HG03135 (cell line): ENCODE measurements around the gene LRCOL1.

Source experiments
- ATAC-seq: cut with Tn5 transposase; IDR thresholded peaks from one replicate; pipeline ENCODE4 v1.9.1; 2021; ENCODE audit warnings: mild to moderate bottlenecking, moderate library complexity; ENCODE audit not compliant: unreplicated experiment

Gene LRCOL1

GRCh38 chr12:132637811-132638210 lies 27.4 kb upstream of the LRCOL1 start:
- ATAC-seq: no peak

GRCh38 chr12:132635076-132635955 lies 24.9 kb upstream of the LRCOL1 start:
- no peak for ATAC-seq

- ATAC-seq: no peak
Measured at GRCh38 chr12:132634411-132634990, 24.1 kb upstream of the LRCOL1 start.

DNA sequence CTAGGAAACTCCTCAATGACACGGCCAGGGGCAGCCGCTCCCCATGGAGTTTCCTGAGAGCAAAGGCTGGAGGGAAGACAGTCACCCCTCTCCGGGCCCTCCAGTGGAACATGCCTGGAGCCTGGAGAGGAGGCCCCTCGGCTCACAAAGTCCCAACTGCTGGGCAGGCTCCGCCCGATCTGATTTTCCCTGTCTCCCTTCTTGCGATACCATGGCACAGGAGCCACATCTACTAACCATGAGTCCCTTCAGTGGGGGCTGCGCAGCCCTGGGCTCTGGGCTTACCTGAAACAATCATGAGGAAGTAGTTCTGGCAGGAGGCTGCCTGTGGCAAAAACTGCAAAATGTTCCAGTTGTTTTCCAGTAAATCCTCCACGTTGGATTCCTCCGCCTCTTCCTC lies 23.5 kb upstream of the LRCOL1 start:
- ATAC-seq: no peak

DNA sequence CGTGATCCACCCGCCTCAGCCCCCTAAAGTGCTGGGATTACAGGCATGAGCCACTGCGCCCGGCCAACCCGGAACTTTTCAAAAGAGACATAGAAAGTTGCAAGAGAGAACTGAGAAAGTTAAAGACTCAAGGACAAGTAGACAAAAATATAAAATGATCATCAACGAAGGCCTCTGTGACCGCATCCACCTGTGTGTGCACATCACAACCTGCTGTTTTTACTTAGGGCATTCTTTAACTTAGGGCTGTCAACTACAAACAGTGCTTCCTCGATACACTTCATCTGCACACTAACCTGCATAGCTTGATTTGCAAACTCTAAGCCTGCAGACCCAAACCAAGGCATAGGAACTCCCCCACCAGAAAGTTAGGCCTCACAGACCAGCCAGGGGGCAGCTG lies 23.0 kb upstream of the LRCOL1 start:
- ATAC-seq: no peak

DNA sequence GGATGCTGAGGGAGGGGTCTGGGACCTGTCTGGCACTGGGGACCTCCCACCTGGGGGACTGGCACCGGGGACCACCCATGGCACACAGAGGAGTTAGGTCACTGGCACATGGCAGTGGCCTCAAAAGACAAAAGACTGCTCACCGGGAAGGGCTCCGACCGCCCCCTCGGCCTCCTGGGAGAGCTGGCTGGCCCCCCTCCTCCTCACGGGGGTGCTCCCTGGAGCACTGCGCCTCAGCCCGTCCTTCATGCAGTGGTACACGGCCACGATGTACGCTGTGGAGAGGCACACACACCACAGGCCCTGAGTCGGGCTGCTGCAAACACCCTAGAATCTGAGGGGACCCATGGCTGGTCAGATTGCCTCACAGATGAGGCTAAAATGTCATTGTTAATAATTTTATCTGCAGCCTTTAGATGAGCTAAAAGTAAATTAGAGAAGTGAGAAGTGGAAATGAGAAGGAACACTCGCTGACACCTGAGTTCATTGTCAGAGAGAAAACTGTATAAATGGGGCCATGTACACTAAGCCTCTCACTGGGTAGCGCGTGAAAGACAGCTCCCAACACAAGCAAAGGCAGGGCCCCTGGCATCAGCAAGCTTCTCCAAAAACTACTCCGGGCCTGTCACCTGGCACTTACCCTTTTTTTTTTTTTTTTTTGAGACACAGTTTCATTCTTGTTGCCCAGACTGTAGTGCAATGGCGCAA lies 22.3 kb upstream of the LRCOL1 start:
- no peak for ATAC-seq

DNA sequence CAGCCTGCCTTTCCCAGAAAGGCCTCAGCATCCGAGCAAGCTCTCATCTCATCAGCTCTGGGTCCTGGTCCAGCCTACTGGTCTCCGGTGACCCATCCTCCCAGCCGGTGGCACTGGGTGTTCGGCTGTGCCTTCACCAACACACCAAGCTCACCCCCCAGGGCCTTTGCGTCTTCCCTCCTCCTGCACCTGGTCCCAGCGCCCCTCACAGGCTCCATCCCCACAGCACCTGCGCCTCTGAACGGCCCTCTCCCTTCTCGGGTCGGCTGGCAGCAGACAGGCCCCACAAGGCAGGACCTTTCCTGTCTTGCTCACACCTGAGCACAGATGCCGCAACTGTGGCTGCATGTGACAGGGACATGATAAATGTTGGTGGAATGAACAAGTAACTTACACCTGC lies 21.3 kb upstream of the LRCOL1 start:
- ATAC-seq: no peak

DNA sequence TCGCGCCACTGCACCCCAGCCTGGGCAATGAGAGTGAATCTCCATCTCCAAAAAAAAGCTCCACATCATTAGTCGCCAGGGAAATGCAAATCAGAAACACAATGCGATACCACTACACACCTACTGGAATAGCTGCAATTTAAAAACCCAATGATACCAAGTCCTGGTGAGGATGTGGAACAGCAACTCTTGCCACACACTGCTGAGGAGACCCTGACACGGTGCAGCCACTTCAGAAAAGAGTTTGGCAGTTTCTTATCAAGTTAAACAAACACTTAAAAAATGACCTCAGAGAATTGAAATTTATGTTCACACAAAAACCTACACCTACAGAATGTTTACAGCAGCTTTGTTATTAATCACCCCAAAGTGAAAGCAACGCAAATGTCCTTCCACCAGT lies 20.3 kb upstream of the LRCOL1 start:
- no peak for ATAC-seq

DNA sequence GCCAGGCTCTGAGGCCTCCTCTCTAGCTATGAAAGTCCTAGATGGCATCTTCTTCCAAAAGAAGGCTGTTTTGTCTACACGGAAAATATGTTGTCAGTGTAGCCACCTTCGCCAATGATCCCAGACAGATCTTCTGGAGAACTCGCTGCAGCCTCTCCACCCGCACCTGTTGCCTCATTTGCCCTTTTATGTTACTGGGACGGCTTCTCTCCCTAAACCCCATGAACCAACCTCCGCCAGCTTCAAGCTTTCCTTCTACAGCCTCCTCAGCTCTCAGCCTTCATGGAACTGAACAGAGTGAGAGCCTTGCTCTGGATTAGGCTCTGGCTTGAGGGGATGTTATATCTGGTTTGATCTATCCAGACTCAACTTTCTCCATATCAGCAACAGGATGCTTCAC lies 18.9 kb upstream of the LRCOL1 start:
- no peak for ATAC-seq

GRCh38 chr12:132625731-132626430 lies 15.5 kb upstream of the LRCOL1 start:
- ATAC-seq: no peak

- ATAC-seq: no peak
Measured at GRCh38 chr12:132624910-132625630, 14.7 kb upstream of the LRCOL1 start.

GRCh38 chr12:132624186-132624855 lies 13.9 kb upstream of the LRCOL1 start:
- ATAC-seq: no peak

DNA sequence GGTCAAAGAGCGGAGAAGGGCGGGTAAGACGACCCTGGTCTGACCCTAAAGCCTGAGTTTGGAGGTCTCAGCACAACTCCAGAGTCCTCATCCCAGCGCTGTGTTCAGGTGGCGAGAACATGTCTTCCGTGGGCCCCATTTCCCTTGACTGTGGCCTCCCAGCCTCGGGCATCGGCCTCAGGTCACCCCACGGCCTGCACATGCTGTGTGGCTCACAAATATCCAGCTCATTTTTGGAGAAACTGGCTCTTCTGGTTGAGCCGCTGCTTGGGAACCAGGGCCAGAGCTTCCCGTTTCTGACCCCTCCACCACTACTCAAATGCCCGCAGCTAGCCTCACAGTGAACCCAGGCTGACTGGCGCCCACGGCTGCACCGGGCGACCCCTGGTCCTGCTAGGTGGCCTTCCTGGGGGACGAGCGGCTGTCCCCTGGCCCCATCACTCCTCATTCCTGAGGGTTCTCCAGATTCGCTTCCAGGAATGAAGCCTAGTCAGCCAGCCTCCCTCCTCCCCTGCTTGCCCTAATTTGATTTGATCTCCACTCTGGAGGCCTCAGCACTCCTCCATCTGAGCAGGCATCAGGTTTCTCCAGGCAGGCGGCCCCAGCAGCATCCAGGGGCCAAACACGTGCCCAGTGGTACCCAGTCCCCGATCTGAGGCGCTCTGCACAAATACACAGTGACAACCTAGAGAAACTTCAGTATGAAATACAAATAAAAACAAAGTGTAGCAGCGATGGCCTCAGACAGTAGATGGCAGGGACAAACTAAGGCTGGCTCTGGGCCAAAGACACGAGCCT lies 12.9 kb upstream of the LRCOL1 start:
- ATAC-seq: no peak

GRCh38 chr12:132622437-132623071 lies 12.2 kb upstream of the LRCOL1 start:
- no peak for ATAC-seq

DNA sequence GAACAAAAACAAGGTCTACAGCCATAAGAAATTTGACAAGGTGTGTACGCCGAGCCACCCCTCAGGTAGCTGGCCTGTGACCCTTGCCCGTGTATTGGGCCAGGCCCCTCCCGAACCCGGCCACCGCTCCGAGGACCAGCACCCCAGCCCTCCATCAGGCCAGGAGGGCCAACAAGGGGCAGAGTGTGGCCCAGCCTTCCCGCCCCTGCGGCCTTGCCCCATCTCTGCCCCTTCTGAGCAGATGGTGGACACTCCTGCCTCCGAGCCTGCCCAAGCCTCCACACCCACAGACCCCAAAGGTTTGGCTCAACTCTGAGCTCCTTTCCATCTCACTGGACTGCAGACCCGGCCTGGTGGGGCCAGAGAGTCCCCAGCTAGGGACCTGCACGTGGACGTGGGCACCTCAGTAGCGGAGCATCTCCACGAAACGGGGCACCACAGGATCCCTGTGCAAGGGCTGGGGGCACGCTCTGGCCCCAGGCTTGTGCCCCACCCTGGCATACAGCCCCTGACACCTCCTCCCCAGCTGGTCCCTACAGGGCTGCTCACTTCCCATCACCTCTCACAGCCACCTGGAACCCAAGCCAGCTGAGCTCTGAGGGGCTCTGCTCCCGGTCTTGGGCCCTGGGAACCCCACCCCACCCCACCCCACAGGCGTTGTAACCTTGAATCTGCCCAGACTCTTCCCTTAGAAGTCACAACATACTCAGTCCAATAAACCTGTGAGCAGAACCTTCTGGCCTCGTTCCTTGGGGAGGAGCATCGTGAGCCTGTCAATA lies 11.5 kb upstream of the LRCOL1 start:
- no peak for ATAC-seq

DNA sequence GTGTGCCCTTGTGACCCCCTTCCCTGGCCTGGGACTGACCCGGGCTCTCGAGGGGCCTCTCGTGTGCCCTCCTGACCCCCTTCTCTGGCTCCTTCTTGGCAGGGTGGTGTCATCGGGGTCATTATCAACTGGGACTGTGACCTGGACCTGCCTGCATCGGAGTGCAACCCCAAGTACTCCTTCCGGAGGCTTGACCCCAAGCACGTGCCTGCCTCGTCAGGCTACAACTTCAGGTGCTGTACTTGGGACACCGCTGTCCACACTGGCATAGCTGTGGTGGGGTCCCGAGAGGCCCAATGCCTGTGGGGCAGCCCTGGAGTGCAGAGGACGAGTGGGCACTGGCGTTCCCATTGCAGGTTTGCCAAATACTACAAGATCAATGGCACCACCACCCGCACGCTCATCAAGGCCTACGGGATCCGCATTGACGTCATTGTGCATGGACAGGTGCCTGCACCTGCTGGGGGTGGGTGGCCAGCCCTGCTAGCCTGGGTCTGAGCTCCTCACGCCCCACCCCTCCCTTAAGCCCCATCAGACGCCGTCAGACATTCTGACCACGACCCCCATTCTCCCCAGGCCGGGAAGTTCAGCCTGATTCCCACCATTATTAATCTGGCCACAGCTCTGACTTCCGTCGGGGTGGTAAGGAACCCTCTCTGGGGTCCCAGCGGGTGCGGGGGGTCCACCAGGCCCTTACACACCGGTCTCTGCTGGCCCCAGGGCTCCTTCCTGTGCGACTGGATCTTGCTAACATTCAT lies 10.7 kb upstream of the LRCOL1 start:
- ATAC-seq: no peak

DNA sequence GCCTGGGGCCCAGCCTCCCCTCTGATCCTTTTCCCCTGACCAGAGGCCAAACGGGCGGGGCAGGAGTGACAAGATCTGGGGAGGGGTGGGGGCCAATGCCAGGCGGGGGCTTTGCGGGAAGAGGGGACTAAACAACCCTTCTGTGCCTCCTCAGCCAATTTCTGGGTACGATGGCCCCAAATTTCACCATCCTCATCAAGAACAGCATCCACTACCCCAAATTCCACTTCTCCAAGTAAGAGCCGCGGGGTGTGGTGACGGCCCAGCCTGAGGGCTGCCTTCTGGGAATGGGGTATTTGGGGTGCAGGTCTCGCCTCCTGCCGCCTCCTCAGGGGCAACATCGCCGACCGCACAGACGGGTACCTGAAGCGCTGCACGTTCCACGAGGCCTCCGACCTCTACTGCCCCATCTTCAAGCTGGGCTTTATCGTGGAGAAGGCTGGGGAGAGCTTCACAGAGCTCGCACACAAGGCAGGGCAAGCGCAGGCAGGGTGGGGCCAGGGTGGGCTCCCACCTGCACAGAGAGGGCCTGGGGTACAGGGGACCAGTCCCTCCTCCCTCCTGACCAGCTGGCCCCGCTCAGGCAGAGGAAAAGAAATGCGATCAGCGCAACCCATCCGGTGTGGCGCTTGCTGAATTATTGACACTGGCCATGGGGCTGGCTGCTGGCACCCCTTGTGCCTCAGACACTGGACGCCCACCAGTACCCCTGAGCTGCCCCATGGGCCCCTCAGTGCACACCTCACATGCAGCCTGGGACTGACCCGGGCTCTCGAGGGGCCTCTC lies 9.9 kb upstream of the LRCOL1 start:
- ATAC-seq: no peak
